GM12878 (cell line): ENCODE measurements around the gene ASCC1. TPM values are rescaled to one million over a fixed set of nuclear protein-coding genes. Genes with fewer than 3 reads are reported as not detected.

Experiments used
- KAT2A ChIP-seq: conservative IDR thresholded peaks from 2 replicates; pipeline ENCODE4 v1.6.1; 2011; ENCODE audit warnings: low read depth, low read length; ENCODE audit not compliant: control insufficient read depth
- PAX5 ChIP-seq: IDR thresholded peaks from 2 replicates; pipeline ENCODE4 v1.6.1; 2011; ENCODE audit warnings: low read depth, low read length, borderline replicate concordance
- RELA ChIP-seq: fragments of 450-650 bp; IDR thresholded peaks from 2 replicates; pipeline ENCODE4 v1.8.0; 2014; ENCODE audit warnings: borderline replicate concordance; ENCODE audit not compliant: partially characterized antibody
- SRF ChIP-seq, 2 experiments: IDR thresholded peaks; 2 replicates each; pipeline ENCODE4 v1.6.1; 2011; ENCODE audit warnings: low read depth in 2 of 2, low read length in 2 of 2, mild to moderate bottlenecking in 1 of 2, moderate library complexity in 1 of 2
- ZBTB4 ChIP-seq: fragments of 450-650 bp; formaldehyde crosslinking; IDR thresholded peaks from 2 replicates; pipeline ENCODE4 v1.4.0; 2022; ENCODE audit warnings: mild to moderate bottlenecking, moderate library complexity
- polyA plus RNA-seq, 11 experiments: library from polyadenylated mRNA; depleted of rRNA in 4 of 11; unstranded in 6 of 11; stranded (reverse) in 5 of 11; fragments of >200 nt; fragmentation: Nextera tagmentation in 4 of 11; fragmentation: Illumina TruSeq in 1 of 11; extraction: Ambion mirVana in 4 of 11; extraction: Trizol in 1 of 11; gene quantifications; 1 replicate in 1 of 11; 2 replicates in 10 of 11; pipeline versions ENCODE4 v1.2.1 to v1.2.3, GENCODE V29; 2011 to 2016; ENCODE audit warnings: inconsistent platforms in 2 of 11, missing spikeins in 2 of 11, low read depth in 1 of 11
- total RNA-seq, 4 experiments: library from RNA; depleted of rRNA in 3 of 4; stranded (reverse); fragments of >200 nt in 3 of 4; fragmentation: Illumina TruSeq in 1 of 4; extraction: Trizol in 1 of 4; gene quantifications; 2 replicates each; pipeline versions ENCODE4 v1.2.1 to v1.2.3, GENCODE V29; 2013 to 2021
- TF ChIP-seq, protein P1 (sequence below): IDR thresholded peaks from 2 replicates; pipeline ENCODE4 v1.6.1; 2012; ENCODE audit warnings: improper control_type of control experiment, low read depth, low read length; ENCODE audit not compliant: insufficient replicate concordance
- TF ChIP-seq, protein P2 (sequence below): IDR thresholded peaks from 2 replicates; pipeline ENCODE4 v1.6.1; 2012; ENCODE audit warnings: low read depth, low read length, improper control_type of control experiment
- TF ChIP-seq, protein P3 (sequence below): fragments of 150-350 bp; IDR thresholded peaks from 2 replicates; pipeline ENCODE4 v1.6.1; 2014; ENCODE audit warnings: mild to moderate bottlenecking, low read depth, low read length

Gene ASCC1
- total and polyA plus RNA-seq, 10 of the 15 experiments (the other 5 are each of a cell fraction or from before 2014, with no cell fraction given): 23.3 to 80.6 (median 42.8) TPM

DNA sequence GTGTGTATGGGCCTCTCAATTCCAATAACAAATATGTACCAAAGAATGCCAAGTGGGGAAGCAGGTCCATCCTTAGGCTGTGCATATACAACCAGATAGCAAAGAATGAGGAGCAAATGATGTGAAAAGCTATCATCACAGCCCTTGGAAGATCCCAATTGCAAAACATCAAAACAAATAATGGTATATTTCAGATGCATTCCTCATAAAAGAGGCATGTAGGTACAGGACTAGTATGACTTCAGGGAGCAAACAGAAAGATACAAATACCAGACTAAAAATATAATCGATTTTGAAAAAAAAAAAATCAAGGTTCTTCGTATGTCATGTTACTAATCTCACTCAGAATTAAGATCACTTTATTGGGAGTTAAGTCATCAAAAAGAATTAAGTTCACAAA is 109.2 kb downstream of the ASCC1 start (continued):
- TF ChIP-seq, protein P1, sequence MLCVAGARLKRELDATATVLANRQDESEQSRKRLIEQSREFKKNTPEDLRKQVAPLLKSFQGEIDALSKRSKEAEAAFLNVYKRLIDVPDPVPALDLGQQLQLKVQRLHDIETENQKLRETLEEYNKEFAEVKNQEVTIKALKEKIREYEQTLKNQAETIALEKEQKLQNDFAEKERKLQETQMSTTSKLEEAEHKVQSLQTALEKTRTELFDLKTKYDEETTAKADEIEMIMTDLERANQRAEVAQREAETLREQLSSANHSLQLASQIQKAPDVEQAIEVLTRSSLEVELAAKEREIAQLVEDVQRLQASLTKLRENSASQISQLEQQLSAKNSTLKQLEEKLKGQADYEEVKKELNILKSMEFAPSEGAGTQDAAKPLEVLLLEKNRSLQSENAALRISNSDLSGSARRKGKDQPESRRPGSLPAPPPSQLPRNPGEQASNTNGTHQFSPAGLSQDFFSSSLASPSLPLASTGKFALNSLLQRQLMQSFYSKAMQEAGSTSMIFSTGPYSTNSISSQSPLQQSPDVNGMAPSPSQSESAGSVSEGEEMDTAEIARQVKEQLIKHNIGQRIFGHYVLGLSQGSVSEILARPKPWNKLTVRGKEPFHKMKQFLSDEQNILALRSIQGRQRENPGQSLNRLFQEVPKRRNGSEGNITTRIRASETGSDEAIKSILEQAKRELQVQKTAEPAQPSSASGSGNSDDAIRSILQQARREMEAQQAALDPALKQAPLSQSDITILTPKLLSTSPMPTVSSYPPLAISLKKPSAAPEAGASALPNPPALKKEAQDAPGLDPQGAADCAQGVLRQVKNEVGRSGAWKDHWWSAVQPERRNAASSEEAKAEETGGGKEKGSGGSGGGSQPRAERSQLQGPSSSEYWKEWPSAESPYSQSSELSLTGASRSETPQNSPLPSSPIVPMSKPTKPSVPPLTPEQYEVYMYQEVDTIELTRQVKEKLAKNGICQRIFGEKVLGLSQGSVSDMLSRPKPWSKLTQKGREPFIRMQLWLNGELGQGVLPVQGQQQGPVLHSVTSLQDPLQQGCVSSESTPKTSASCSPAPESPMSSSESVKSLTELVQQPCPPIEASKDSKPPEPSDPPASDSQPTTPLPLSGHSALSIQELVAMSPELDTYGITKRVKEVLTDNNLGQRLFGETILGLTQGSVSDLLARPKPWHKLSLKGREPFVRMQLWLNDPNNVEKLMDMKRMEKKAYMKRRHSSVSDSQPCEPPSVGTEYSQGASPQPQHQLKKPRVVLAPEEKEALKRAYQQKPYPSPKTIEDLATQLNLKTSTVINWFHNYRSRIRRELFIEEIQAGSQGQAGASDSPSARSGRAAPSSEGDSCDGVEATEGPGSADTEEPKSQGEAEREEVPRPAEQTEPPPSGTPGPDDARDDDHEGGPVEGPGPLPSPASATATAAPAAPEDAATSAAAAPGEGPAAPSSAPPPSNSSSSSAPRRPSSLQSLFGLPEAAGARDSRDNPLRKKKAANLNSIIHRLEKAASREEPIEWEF: no peak
- TF ChIP-seq PAX5 (no peak), RELA (no peak), ZBTB4 (CRISPR knock-in tag) (no peak), SRF (IDR thresholded peaks at IDR 0.05; ENCODE audit: low read depth in 2 of 2, low read length in 2 of 2) (no peak), KAT2A (no peak)
- TF ChIP-seq, protein P2, sequence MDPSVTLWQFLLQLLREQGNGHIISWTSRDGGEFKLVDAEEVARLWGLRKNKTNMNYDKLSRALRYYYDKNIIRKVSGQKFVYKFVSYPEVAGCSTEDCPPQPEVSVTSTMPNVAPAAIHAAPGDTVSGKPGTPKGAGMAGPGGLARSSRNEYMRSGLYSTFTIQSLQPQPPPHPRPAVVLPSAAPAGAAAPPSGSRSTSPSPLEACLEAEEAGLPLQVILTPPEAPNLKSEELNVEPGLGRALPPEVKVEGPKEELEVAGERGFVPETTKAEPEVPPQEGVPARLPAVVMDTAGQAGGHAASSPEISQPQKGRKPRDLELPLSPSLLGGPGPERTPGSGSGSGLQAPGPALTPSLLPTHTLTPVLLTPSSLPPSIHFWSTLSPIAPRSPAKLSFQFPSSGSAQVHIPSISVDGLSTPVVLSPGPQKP: no peak
- TF ChIP-seq, protein P3, sequence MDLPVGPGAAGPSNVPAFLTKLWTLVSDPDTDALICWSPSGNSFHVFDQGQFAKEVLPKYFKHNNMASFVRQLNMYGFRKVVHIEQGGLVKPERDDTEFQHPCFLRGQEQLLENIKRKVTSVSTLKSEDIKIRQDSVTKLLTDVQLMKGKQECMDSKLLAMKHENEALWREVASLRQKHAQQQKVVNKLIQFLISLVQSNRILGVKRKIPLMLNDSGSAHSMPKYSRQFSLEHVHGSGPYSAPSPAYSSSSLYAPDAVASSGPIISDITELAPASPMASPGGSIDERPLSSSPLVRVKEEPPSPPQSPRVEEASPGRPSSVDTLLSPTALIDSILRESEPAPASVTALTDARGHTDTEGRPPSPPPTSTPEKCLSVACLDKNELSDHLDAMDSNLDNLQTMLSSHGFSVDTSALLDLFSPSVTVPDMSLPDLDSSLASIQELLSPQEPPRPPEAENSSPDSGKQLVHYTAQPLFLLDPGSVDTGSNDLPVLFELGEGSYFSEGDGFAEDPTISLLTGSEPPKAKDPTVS: no peak
- TF ChIP-seq, all 136 proteins: peak for 0
